NCI-H2081 treated with DMSO at 0.1 percent for 48 hours (cell line): ENCODE measurements around the gene LPAR3.
"Not testable (repeated sequence)": the region's sequence is repeated elsewhere in the genome, so short reads cannot be mapped to it uniquely, and the experiment has no call there.

ENCODE experiments used
- DNase-seq: peaks from one replicate; lab custom pipeline; 2025; lab: John Stamatoyannopoulos, UW

The LPAR3 gene

GRCh38 chr1:84902727-84903126 lies 9.7 kb upstream of the LPAR3 start:
- DNase-seq, result not testable (repeated sequence)

- no peak for DNase-seq
Observed at GRCh38 chr1:84899969-84900368, 7.0 kb upstream of the LPAR3 start.

- no peak for DNase-seq
Observed at GRCh38 chr1:84896279-84896678, 3.3 kb upstream of the LPAR3 start.

GRCh38 chr1:84890566-84890965 lies 2.4 kb downstream of the LPAR3 start:
- no peak for DNase-seq

- no peak for DNase-seq
Observed at GRCh38 chr1:84889437-84889836, 3.6 kb downstream of the LPAR3 start.

- no peak for DNase-seq
Observed at GRCh38 chr1:84888753-84889152, 4.3 kb downstream of the LPAR3 start.

- DNase-seq, result no peak
Observed at GRCh38 chr1:84887261-84887934, 5.6 kb downstream of the LPAR3 start.

GRCh38 chr1:84885469-84885868 lies 7.5 kb downstream of the LPAR3 start:
- DNase-seq, result no peak

GRCh38 chr1:84884671-84885389 lies 8.2 kb downstream of the LPAR3 start:
- DNase-seq, result no peak

GRCh38 chr1:84883286-84883685 lies 9.7 kb downstream of the LPAR3 start:
- DNase-seq, result no peak

GRCh38 chr1:84877592-84877991 lies 15.4 kb downstream of the LPAR3 start:
- DNase-seq, result no peak

- no peak for DNase-seq
Observed at GRCh38 chr1:84876353-84876752, 16.7 kb downstream of the LPAR3 start.

GRCh38 chr1:84873366-84873765 lies 19.6 kb downstream of the LPAR3 start:
- no peak for DNase-seq

GRCh38 chr1:84872696-84873355 lies 20.2 kb downstream of the LPAR3 start:
- DNase-seq, result no peak

GRCh38 chr1:84871181-84871580 lies 21.8 kb downstream of the LPAR3 start:
- no peak for DNase-seq

GRCh38 chr1:84870591-84870990 lies 22.4 kb downstream of the LPAR3 start:
- DNase-seq, result no peak

GRCh38 chr1:84869720-84870119 lies 23.3 kb downstream of the LPAR3 start:
- DNase-seq, result no peak

GRCh38 chr1:84862810-84863251 lies 30.2 kb downstream of the LPAR3 start:
- no peak for DNase-seq

- DNase-seq, result no peak
Observed at GRCh38 chr1:84861988-84862644, 30.9 kb downstream of the LPAR3 start.

- DNase-seq, result no peak
Observed at GRCh38 chr1:84861516-84861915, 31.5 kb downstream of the LPAR3 start.

GRCh38 chr1:84859866-84860265 lies 33.1 kb downstream of the LPAR3 start:
- no peak for DNase-seq

- DNase-seq, result no peak
Observed at GRCh38 chr1:84857906-84858305, 35.1 kb downstream of the LPAR3 start.
